ENCODE results near the gene ZNF45. TPM values are rescaled to one million over a fixed set of nuclear protein-coding genes. Genes with fewer than 3 reads are reported as not detected.

The ZNF45 gene
- total RNA-seq, 1 donor from 2014 or later, result 13.1 TPM

DNA sequence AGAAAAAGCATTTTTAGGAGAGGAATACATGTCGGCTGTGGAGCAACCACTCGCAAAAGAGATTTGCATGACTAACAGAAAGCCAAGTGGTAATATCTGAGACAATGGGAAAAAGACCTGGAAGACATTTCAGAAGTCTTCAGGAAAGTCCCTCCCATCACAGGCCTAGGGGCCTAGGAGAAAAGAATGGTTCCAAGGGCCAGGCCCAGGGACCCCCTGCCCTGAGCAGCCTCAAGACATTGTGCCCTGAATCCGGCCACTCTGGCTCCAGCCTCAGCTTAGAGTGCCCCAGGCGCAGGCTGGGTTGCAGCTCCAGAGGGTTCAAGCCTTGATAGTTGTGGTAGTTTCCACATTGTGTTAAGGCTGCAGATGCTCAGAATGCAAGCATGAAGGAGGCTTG lies 25.3 kb upstream of the ZNF45 start:
- H3K4me3 ChIP-seq, result no peak overlapping the region
- no peak overlapping the region for H2AFZ ChIP-seq (replicated peaks)
- H3K4me2 ChIP-seq, result no peak overlapping the region
- H3K4me1 ChIP-seq, result no peaks in the 10 kb centered on the region
- no peak overlapping the region for H3K27ac Mint-ChIP-seq
- no peak overlapping the region for H3K9ac ChIP-seq
- peaks cover 8% of the 10 kb centered on the region for H3K79me2 ChIP-seq (ENCODE audit: low read depth)
- no peaks in the 10 kb centered on the region for H3K27me3 ChIP-seq
- H4K20me1 ChIP-seq (ENCODE audit: low read depth), result no peaks in the 10 kb centered on the region
- H3K4me1 Mint-ChIP-seq, result no peaks in the 10 kb centered on the region
- peaks cover 68% of the 10 kb centered on the region for H3K36me3 Mint-ChIP-seq
- TF ChIP-seq, protein P1, sequence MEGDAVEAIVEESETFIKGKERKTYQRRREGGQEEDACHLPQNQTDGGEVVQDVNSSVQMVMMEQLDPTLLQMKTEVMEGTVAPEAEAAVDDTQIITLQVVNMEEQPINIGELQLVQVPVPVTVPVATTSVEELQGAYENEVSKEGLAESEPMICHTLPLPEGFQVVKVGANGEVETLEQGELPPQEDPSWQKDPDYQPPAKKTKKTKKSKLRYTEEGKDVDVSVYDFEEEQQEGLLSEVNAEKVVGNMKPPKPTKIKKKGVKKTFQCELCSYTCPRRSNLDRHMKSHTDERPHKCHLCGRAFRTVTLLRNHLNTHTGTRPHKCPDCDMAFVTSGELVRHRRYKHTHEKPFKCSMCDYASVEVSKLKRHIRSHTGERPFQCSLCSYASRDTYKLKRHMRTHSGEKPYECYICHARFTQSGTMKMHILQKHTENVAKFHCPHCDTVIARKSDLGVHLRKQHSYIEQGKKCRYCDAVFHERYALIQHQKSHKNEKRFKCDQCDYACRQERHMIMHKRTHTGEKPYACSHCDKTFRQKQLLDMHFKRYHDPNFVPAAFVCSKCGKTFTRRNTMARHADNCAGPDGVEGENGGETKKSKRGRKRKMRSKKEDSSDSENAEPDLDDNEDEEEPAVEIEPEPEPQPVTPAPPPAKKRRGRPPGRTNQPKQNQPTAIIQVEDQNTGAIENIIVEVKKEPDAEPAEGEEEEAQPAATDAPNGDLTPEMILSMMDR (IDR thresholded peaks at IDR 0.05), result no peak
- TF ChIP-seq EZH2phosphoT487 (IDR thresholded peaks at IDR 0.05) (no peak), EZH2 (IDR thresholded peaks at IDR 0.05) (no peak)
- peaks cover 1% of the 10 kb centered on the region for H3K27me3 Mint-ChIP-seq (ENCODE audit: insufficient read depth, low read depth)
- H3K36me3 ChIP-seq, result peaks cover 38% of the 10 kb centered on the region
- H3F3A ChIP-seq (ENCODE audit: low read depth), result no peaks in the 10 kb centered on the region
- H3K4me3 Mint-ChIP-seq, result no peak overlapping the region
- H3K9me3 Mint-ChIP-seq, result peaks cover 71% of the 10 kb centered on the region
- H3K27ac ChIP-seq, result no peak overlapping the region
- peaks cover 34% of the 10 kb centered on the region for H3K9me3 ChIP-seq (ENCODE audit: low read depth)
- no peak for DNase-seq (ENCODE audit: low spot score)

DNA sequence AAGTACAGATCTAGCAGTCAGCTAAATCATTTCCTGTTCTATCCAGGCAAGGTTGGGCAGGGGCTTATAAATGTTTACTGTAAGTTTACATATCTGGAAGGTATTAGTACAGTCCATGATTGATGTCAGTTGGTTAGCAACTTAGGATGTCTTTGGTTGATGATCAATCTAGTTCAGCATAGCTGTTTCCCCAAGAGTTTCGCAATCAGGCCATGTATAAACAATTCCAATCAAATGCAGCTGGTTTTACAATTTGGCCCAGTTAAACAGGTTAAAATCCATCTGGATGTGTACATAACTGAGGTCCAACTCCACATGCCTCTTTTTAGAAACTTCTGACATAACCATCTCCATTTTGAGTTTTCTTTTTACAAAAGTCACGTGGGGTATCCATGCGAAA lies 22.8 kb upstream of the ZNF45 start:
- H3K36me3 Mint-ChIP-seq, result peaks cover 62% of the 10 kb centered on the region
- H3K36me3 ChIP-seq, result peaks cover 14% of the 10 kb centered on the region
- no peak overlapping the region for H3K27ac Mint-ChIP-seq
- H3K27me3 Mint-ChIP-seq (ENCODE audit: insufficient read depth, low read depth), result peaks cover 4% of the 10 kb centered on the region
- H3K27ac ChIP-seq, result no peak overlapping the region
- no peaks in the 10 kb centered on the region for H4K20me1 ChIP-seq (ENCODE audit: low read depth)
- TF ChIP-seq EZH2 (IDR thresholded peaks at IDR 0.05) (no peak), EZH2phosphoT487 (IDR thresholded peaks at IDR 0.05) (no peak)
- TF ChIP-seq, protein P1 (IDR thresholded peaks at IDR 0.05), result no peak
- no peak overlapping the region for H3K4me3 Mint-ChIP-seq
- no peaks in the 10 kb centered on the region for H3K4me1 ChIP-seq
- no peak overlapping the region for H3K4me3 ChIP-seq
- H3K4me2 ChIP-seq, result no peak overlapping the region
- no peaks in the 10 kb centered on the region for H3K27me3 ChIP-seq
- H3K9me3 ChIP-seq (ENCODE audit: low read depth), result peaks cover 14% of the 10 kb centered on the region
- no peak overlapping the region for H2AFZ ChIP-seq (replicated peaks)
- no peaks in the 10 kb centered on the region for H3F3A ChIP-seq (ENCODE audit: low read depth)
- H3K4me1 Mint-ChIP-seq, result no peaks in the 10 kb centered on the region
- no peak for DNase-seq (ENCODE audit: low spot score)
- H3K9me3 Mint-ChIP-seq, result peaks cover 63% of the 10 kb centered on the region
- H3K79me2 ChIP-seq (ENCODE audit: low read depth), result peaks cover 8% of the 10 kb centered on the region
- H3K9ac ChIP-seq, result no peak overlapping the region

DNA sequence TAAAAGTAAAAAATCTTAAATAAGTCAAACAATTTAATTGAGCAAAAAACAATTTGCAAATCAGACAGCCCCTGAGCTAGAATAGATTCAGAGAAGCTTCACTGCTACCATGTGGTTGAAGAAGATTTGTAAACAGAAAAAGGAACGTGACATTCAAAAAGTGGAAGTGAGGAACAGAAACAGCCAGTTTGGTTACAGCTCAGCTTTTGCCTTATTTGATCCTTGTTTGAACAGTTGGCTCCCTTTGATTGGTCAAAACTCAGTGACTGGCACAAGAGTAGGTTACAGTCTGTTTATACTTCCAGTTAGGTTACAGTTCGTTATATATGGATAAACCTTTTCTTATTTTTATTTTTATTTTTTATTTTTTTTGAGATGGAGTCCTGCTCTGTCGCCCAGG lies 21.7 kb upstream of the ZNF45 start:
- no peak for DNase-seq (ENCODE audit: low spot score)
- Mint-ChIP-seq H3K27ac (no peak overlapping the region), H3K4me3 (no peak overlapping the region), H3K9me3 (peaks cover 59% of the 10 kb centered on the region), H3K27me3 (ENCODE audit: insufficient read depth, low read depth) (peaks cover 4% of the 10 kb centered on the region), H3K4me1 (no peaks in the 10 kb centered on the region), H3K36me3 (peaks cover 59% of the 10 kb centered on the region)
- Histone ChIP-seq H3K9ac (no peak overlapping the region), H3K27ac (no peak overlapping the region), H3K36me3 (peaks cover 5% of the 10 kb centered on the region), H3K27me3 (no peaks in the 10 kb centered on the region), H3K79me2 (ENCODE audit: low read depth) (peaks cover 15% of the 10 kb centered on the region), H3K4me2 (no peak overlapping the region), H3K9me3 (ENCODE audit: low read depth) (peaks cover 14% of the 10 kb centered on the region), H2AFZ (replicated peaks) (no peak overlapping the region), H3K4me1 (no peaks in the 10 kb centered on the region), H4K20me1 (ENCODE audit: low read depth) (no peaks in the 10 kb centered on the region), H3F3A (ENCODE audit: low read depth) (no peaks in the 10 kb centered on the region), H3K4me3 (no peak overlapping the region)
- TF ChIP-seq EZH2 (IDR thresholded peaks at IDR 0.05) (no peak), EZH2phosphoT487 (IDR thresholded peaks at IDR 0.05) (no peak)
- TF ChIP-seq, protein P1 (IDR thresholded peaks at IDR 0.05), result no peak

Data from neural progenitor cell (in vitro differentiated cells).